ENCODE data around the gene DAGLA. TPM values are rescaled to one million over a fixed set of nuclear protein-coding genes. Genes with fewer than 3 reads are reported as not detected.

Gene DAGLA
- total RNA-seq, 5 donors from 2014 or later (not counting 1 experiment from before 2014, with no cell fraction given), result 0.15 to 1.6 (median 0.23) TPM

GRCh38 chr11:61778920-61779650 lies 98.9 kb downstream of the DAGLA start:
- peaks cover 2% of the 10 kb centered on the region for H3K36me3 Mint-ChIP-seq
- peaks cover 0 to 2% of the 10 kb centered on the region in 2 donors for H3K27me3 Mint-ChIP-seq
- CTCF ChIA-PET, result interaction anchor here in 1 of 2 donors (0.5 kb wide), 2 partner anchors 32 to 101 kb away, joined by 6 to 10 read pairs; no protein-coding TSS in a partner anchor
- H3K4me1 ChIP-seq (ENCODE audit: control insufficient read depth in 1 of 2, extremely low read depth in 1 of 2, insufficient read depth in 2 of 2, low read length in 2 of 2), result peaks cover 0 to 34% of the 10 kb centered on the region in 2 experiments
- DNase-seq (no peak), ATAC-seq (replicated peaks in 1 of 4) (no peak)
- H3K27ac Mint-ChIP-seq, result no peak overlapping the region
- POLR2A ChIA-PET, result no interaction called here
- peaks cover 0 to 29% of the 10 kb centered on the region in 2 experiments for H3K27me3 ChIP-seq (replicated peaks in 1 of 2; ENCODE audit: control insufficient read depth in 2 of 2, extremely low read depth in 1 of 2, insufficient read depth in 2 of 2, low read length in 1 of 2)
- peaks cover 7 to 21% (median 11%) of the 10 kb centered on the region in 3 donors for H3K4me1 Mint-ChIP-seq
- no peaks in the 10 kb centered on the region for H3K9me3 ChIP-seq
- H3K27ac ChIP-seq (ENCODE audit: low read length), result no peak overlapping the region
- no peak overlapping the region for H3K4me3 ChIP-seq (ENCODE audit: control insufficient read depth in 1 of 2, extremely low read depth in 1 of 2, low read length in 1 of 2)
- H3K36me3 ChIP-seq (ENCODE audit: control insufficient read depth in 2 of 2, extremely low read depth in 1 of 2, insufficient read depth in 1 of 2, low read length in 1 of 2), result peaks cover 0 to 3% of the 10 kb centered on the region in 2 donors
- no peak overlapping the region for H3K4me3 Mint-ChIP-seq
- H3K9me3 Mint-ChIP-seq, result no peaks in the 10 kb centered on the region
- WGBS (ENCODE audit: insufficient coverage), result 93% methylated on average over 22 of the region's 24 CpGs

GRCh38 chr11:61779666-61780525 lies 99.7 kb downstream of the DAGLA start:
- no peak for ATAC-seq (replicated peaks in 1 of 4)
- H3K27ac Mint-ChIP-seq, result no peak overlapping the region

DNA sequence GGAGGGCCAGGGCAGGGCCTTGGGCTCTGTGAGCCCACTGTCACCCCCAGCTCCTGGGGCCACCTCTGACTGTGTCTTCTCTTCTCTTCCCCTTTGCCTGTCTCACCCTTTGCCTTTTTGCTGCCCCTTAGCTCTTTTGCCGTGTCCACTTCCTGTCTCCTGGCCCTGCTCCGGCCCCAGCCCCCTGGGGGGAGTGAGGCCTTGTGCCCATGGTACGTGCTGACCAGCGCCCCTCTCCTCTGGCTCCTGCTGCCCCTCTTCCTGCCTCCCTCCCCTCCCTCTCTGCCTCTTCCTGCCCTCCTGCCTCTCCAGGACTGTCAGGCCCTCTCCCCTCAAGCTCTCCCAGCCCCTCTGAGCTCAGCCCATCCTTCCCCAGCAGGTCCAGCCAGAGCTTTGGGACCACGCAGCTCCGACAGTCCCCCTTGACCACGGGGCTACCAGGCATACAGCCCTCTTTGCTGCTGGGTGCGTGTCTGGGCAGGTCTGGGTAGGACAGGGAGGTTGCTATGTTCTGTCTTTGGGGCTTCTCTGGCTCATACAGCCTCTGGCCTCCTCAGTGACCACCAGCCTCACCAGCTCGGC lies 100.5 kb downstream of the DAGLA start:
- POLR2A ChIA-PET, result interaction anchor here in 1 of 2 donors (0.6 kb wide), 1 partner anchor 11 kb away, joined by 3 read pairs; no protein-coding TSS in a partner anchor

More at GRCh38 chr11:61779666-61780525, 99.7 kb downstream of the DAGLA start:
- Mint-ChIP-seq H3K9me3 (no peaks in the 10 kb centered on the region), H3K36me3 (peaks cover 9% of the 10 kb centered on the region), H3K27me3 (peaks cover 0 to 2% of the 10 kb centered on the region in 2 donors), H3K4me3 (no peak overlapping the region), H3K4me1 (peaks cover 9 to 18% (median 11%) of the 10 kb centered on the region in 3 donors)
- DNase-seq, result no peak
- 92% methylated on average over 13 of the region's 14 CpGs for WGBS (ENCODE audit: insufficient coverage)
- H3K9me3 ChIP-seq, result no peaks in the 10 kb centered on the region
- no peak overlapping the region for H3K27ac ChIP-seq (ENCODE audit: low read length)
- H3K36me3 ChIP-seq (ENCODE audit: control insufficient read depth in 2 of 2, extremely low read depth in 1 of 2, insufficient read depth in 1 of 2, low read length in 1 of 2), result peaks cover 0 to 9% of the 10 kb centered on the region in 2 donors
- peaks cover 0 to 31% of the 10 kb centered on the region in 2 experiments for H3K4me1 ChIP-seq (ENCODE audit: control insufficient read depth in 1 of 2, extremely low read depth in 1 of 2, insufficient read depth in 2 of 2, low read length in 2 of 2)
- ChIA-PET POLR2A (no interaction called here), CTCF (interaction anchor here (0.5 to 0.8 kb wide), 2 partner anchors 18 to 33 kb away, joined by 3 to 10 read pairs; no protein-coding TSS in a partner anchor)
- peaks cover 0 to 29% of the 10 kb centered on the region in 2 experiments for H3K27me3 ChIP-seq (replicated peaks in 1 of 2; ENCODE audit: control insufficient read depth in 2 of 2, extremely low read depth in 1 of 2, insufficient read depth in 2 of 2, low read length in 1 of 2)
- H3K4me3 ChIP-seq (ENCODE audit: control insufficient read depth in 1 of 2, extremely low read depth in 1 of 2, low read length in 1 of 2), result no peak overlapping the region

GRCh38 chr11:61781585-61781984 lies 101.4 kb downstream of the DAGLA start:
- peaks cover 16% of the 10 kb centered on the region for H3K36me3 Mint-ChIP-seq
- Histone ChIP-seq H3K9me3 (no peaks in the 10 kb centered on the region), H3K4me3 (ENCODE audit: control insufficient read depth in 1 of 2, extremely low read depth in 1 of 2, low read length in 1 of 2) (no peak overlapping the region), H3K4me1 (ENCODE audit: control insufficient read depth in 1 of 2, extremely low read depth in 1 of 2, insufficient read depth in 2 of 2, low read length in 2 of 2) (peaks cover 0 to 15% of the 10 kb centered on the region in 2 experiments), H3K27me3 (replicated peaks in 1 of 2; ENCODE audit: control insufficient read depth in 2 of 2, extremely low read depth in 1 of 2, insufficient read depth in 2 of 2, low read length in 1 of 2) (peaks cover 0 to 17% of the 10 kb centered on the region in 2 experiments), H3K27ac (ENCODE audit: low read length) (no peak overlapping the region), H3K36me3 (ENCODE audit: control insufficient read depth in 2 of 2, extremely low read depth in 1 of 2, insufficient read depth in 1 of 2, low read length in 1 of 2) (peaks cover 14 to 22% of the 10 kb centered on the region in 2 donors)
- H3K4me1 Mint-ChIP-seq, result peaks cover 9 to 13% (median 11%) of the 10 kb centered on the region in 3 donors
- ChIA-PET POLR2A (no interaction called here), CTCF (no interaction called here)
- peaks cover 0 to 2% of the 10 kb centered on the region in 2 donors for H3K27me3 Mint-ChIP-seq
- no peak for DNase-seq
- H3K4me3 Mint-ChIP-seq, result no peak overlapping the region
- no peaks in the 10 kb centered on the region for H3K9me3 Mint-ChIP-seq
- 94% methylated on average over 4 of the region's 5 CpGs for WGBS (ENCODE audit: insufficient coverage)
- ATAC-seq (replicated peaks in 1 of 4), result no peak
- H3K27ac Mint-ChIP-seq, result no peak overlapping the region

More for the DNA sequence above, 100.5 kb downstream of the DAGLA start:
- Histone ChIP-seq H3K36me3 (ENCODE audit: control insufficient read depth in 2 of 2, extremely low read depth in 1 of 2, insufficient read depth in 1 of 2, low read length in 1 of 2) (peaks cover 5 to 16% of the 10 kb centered on the region in 2 donors), H3K4me1 (ENCODE audit: control insufficient read depth in 1 of 2, extremely low read depth in 1 of 2, insufficient read depth in 2 of 2, low read length in 2 of 2) (peaks cover 0 to 24% of the 10 kb centered on the region in 2 experiments), H3K27me3 (replicated peaks in 1 of 2; ENCODE audit: control insufficient read depth in 2 of 2, extremely low read depth in 1 of 2, insufficient read depth in 2 of 2, low read length in 1 of 2) (peaks cover 0 to 23% of the 10 kb centered on the region in 2 experiments), H3K4me3 (ENCODE audit: control insufficient read depth in 1 of 2, extremely low read depth in 1 of 2, low read length in 1 of 2) (no peak overlapping the region), H3K27ac (ENCODE audit: low read length) (no peak overlapping the region), H3K9me3 (no peaks in the 10 kb centered on the region)
- H3K4me1 Mint-ChIP-seq, result peaks cover 11 to 16% (median 11%) of the 10 kb centered on the region in 3 donors
- H3K9me3 Mint-ChIP-seq, result no peaks in the 10 kb centered on the region
- no peak overlapping the region for H3K4me3 Mint-ChIP-seq
- H3K27ac Mint-ChIP-seq, result no peak overlapping the region
- WGBS (ENCODE audit: insufficient coverage), result 72% methylated on average over 7 of the region's 9 CpGs
- ATAC-seq (replicated peaks in 1 of 4) (no peak), DNase-seq (no peak)
- CTCF ChIA-PET, result interaction anchor here in 1 of 2 donors (0.8 kb wide), 1 partner anchor 17 kb away, joined by 3 read pairs; no protein-coding TSS in a partner anchor
- peaks cover 12% of the 10 kb centered on the region for H3K36me3 Mint-ChIP-seq
- H3K27me3 Mint-ChIP-seq, result peaks cover 0 to 2% of the 10 kb centered on the region in 2 donors

GRCh38 chr11:61782299-61782698 lies 102.1 kb downstream of the DAGLA start:
- Histone ChIP-seq H3K36me3 (ENCODE audit: control insufficient read depth in 2 of 2, extremely low read depth in 1 of 2, insufficient read depth in 1 of 2, low read length in 1 of 2) (peaks cover 21 to 29% of the 10 kb centered on the region in 2 donors), H3K27ac (ENCODE audit: low read length) (no peak overlapping the region), H3K9me3 (no peaks in the 10 kb centered on the region), H3K4me3 (ENCODE audit: control insufficient read depth in 1 of 2, extremely low read depth in 1 of 2, low read length in 1 of 2) (no peak overlapping the region), H3K27me3 (replicated peaks in 1 of 2; ENCODE audit: control insufficient read depth in 2 of 2, extremely low read depth in 1 of 2, insufficient read depth in 2 of 2, low read length in 1 of 2) (peaks cover 0 to 12% of the 10 kb centered on the region in 2 experiments), H3K4me1 (ENCODE audit: control insufficient read depth in 1 of 2, extremely low read depth in 1 of 2, insufficient read depth in 2 of 2, low read length in 2 of 2) (peaks cover 0 to 8% of the 10 kb centered on the region in 2 experiments)
- Mint-ChIP-seq H3K4me3 (no peak overlapping the region), H3K4me1 (peaks cover 3 to 11% (median 7%) of the 10 kb centered on the region in 3 donors), H3K36me3 (peaks cover 16% of the 10 kb centered on the region), H3K27ac (no peak overlapping the region), H3K27me3 (peaks cover 0 to 2% of the 10 kb centered on the region in 2 donors), H3K9me3 (no peaks in the 10 kb centered on the region)
- WGBS (ENCODE audit: insufficient coverage), result 93% methylated on average over 3 of the region's 3 CpGs
- no peak for ATAC-seq (replicated peaks in 1 of 4)
- no peak for DNase-seq
- CTCF ChIA-PET, result interaction anchor here in 1 of 2 donors (0.6 to 0.7 kb wide), 2 partner anchors 330 to 528 kb away, joined by 3 read pairs; no protein-coding TSS in a partner anchor
- POLR2A ChIA-PET, result no interaction called here

Data from T-cell (primary cell).